ENCODE results near the gene SOD2.
A peak's percentile ranks its signal among the peaks of the same experiment; 100 is the strongest.
"Not testable (repeated sequence)": the region's sequence is repeated elsewhere in the genome, so short reads cannot be mapped to it uniquely, and the experiment has no call there.

The SOD2 gene

GRCh38 chr6:159716247-159717096 lies 23.4 kb upstream of the SOD2 start:
- no peak for DNase-seq (ENCODE audit: low read depth)

- DNase-seq (ENCODE audit: low read depth), result no peak
Measured at GRCh38 chr6:159715605-159716004, 22.6 kb upstream of the SOD2 start.

GRCh38 chr6:159715166-159715565 lies 22.1 kb upstream of the SOD2 start:
- no peak for DNase-seq (ENCODE audit: low read depth)

- no peak for DNase-seq (ENCODE audit: low read depth)
Measured at GRCh38 chr6:159714404-159714803, 21.4 kb upstream of the SOD2 start.

- DNase-seq (ENCODE audit: low read depth), result no peak
Measured at GRCh38 chr6:159713984-159714383, 20.9 kb upstream of the SOD2 start.

- DNase-seq (ENCODE audit: low read depth), result not testable (repeated sequence)
Measured at GRCh38 chr6:159712389-159712788, 19.3 kb upstream of the SOD2 start.

GRCh38 chr6:159710603-159711002 lies 17.6 kb upstream of the SOD2 start:
- not testable (repeated sequence) for DNase-seq (ENCODE audit: low read depth)

- no peak for DNase-seq (ENCODE audit: low read depth)
Measured at GRCh38 chr6:159701413-159701999, 8.5 kb upstream of the SOD2 start.

- DNase-seq (ENCODE audit: low read depth), result no peak
Measured at GRCh38 chr6:159700970-159701369, 7.9 kb upstream of the SOD2 start.

GRCh38 chr6:159695984-159696383 lies 2.9 kb upstream of the SOD2 start:
- no peak for DNase-seq (ENCODE audit: low read depth)

GRCh38 chr6:159693894-159694545 lies 979 bp upstream of the SOD2 start:
- DNase-seq (ENCODE audit: low read depth), result no peak

- DNase-seq (ENCODE audit: low read depth), result peak; percentile 42
Measured at GRCh38 chr6:159692303-159693127, 526 bp downstream of the SOD2 start.

- DNase-seq (ENCODE audit: low read depth), result no peak
Measured at GRCh38 chr6:159691963-159692287, 1.1 kb downstream of the SOD2 start.

- no peak for DNase-seq (ENCODE audit: low read depth)
Measured at GRCh38 chr6:159691133-159691962, 1.7 kb downstream of the SOD2 start.

- DNase-seq (ENCODE audit: low read depth), result not testable (repeated sequence)
Measured at GRCh38 chr6:159690135-159690534, 2.9 kb downstream of the SOD2 start.

- no peak for DNase-seq (ENCODE audit: low read depth)
Measured at GRCh38 chr6:159689001-159689400, 4.0 kb downstream of the SOD2 start.

GRCh38 chr6:159688266-159688905 lies 4.7 kb downstream of the SOD2 start:
- DNase-seq (ENCODE audit: low read depth), result no peak

- DNase-seq (ENCODE audit: low read depth), result no peak
Measured at GRCh38 chr6:159687341-159687740, 5.7 kb downstream of the SOD2 start.

GRCh38 chr6:159686703-159687102 lies 6.3 kb downstream of the SOD2 start:
- DNase-seq (ENCODE audit: low read depth), result no peak

- DNase-seq (ENCODE audit: low read depth), result no peak
Measured at GRCh38 chr6:159686040-159686439, 7.0 kb downstream of the SOD2 start.

GRCh38 chr6:159684013-159684304 lies 9.1 kb downstream of the SOD2 start:
- DNase-seq (ENCODE audit: low read depth), result no peak
